CD4-positive, alpha-beta T cell treated with Interleukin-12 subunit alpha and Interleukin-12 subunit beta, for 1 hour (primary cell): ENCODE measurements around the gene MRPS6.

Source experiments
- DNase-seq: peaks from one replicate; pipeline ENCODE4 v3.0.0-alpha.2; 2020

The MRPS6 gene

GRCh38 chr21:34105947-34106541 lies 32.7 kb downstream of the MRPS6 start:
- no peak for DNase-seq

DNA sequence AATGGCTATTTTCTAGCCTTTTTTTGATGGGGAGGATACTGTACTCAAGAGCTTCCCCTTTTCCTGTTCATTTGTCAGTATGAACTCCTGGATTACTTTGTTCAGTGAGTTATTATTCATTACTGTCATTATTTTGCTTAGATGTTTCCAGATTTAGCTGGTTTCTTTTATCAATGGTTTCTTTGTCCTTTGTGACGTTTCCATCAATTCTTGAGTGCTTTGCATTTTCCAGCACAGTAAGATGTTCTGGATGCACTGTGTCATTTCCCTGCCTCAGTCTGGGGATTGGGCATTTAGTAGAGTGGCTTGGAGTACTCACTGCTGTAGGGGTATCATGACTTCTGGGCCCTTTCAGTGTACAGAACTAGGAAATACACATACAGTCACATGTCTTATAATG lies 34.2 kb downstream of the MRPS6 start:
- DNase-seq: no peak

- no peak for DNase-seq
Observed at GRCh38 chr21:34109075-34109474, 35.7 kb downstream of the MRPS6 start.

- no peak for DNase-seq
Observed at GRCh38 chr21:34110594-34111202, 37.3 kb downstream of the MRPS6 start.

DNA sequence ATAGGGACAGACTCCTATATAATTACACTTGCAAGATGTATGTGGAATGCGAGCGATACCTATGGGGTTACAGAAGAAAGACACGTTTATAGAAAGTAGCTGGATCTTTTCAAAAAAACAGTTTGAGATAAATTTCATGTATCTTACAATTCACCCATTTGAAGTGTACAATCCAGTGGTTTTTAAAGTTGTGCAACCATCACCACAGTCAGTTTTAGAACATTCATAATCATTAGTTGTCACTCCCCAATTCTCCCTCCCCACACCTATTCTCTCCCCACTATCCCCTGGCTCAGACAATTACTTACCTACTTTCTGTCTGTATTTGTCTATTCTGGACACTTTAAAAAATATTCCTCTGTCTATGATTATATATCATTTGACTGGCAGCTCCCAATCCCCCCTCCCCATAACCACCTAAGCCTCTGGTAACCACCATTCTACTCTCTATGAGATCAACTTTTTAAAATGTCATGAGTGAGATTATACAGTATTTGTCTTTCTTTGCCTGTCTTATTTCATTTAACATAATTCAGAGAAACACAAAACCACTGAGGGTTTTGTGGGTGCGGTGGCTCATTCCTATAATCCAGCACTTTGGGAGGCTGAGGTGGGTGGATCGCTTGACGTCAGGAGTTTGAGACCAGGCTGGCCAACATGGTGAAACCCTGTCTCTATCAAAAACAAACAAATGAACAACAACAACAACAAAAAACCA lies 39.1 kb downstream of the MRPS6 start:
- DNase-seq: no peak

GRCh38 chr21:34113842-34114241 lies 40.5 kb downstream of the MRPS6 start:
- no peak for DNase-seq

- no peak for DNase-seq
Observed at GRCh38 chr21:34115160-34115559, 41.8 kb downstream of the MRPS6 start.

DNA sequence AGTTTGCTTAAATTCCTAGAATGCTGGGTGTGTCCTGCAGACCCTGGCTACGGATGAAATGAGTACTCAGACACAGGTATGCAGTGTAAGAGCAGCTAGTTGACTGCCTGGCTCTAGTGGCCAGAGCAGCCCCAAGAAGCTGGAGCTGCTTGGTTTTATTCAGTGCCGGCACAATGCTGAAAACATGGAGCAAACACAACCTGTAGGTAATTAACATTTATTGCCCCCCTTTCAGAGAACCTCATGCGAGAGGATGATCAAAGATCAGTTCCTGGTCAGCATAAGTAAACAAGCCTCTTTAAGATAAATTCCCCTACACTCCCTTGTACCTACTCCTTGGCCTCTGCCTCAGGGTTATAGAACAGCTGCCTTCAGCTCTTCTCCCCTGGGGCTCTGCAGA lies 43.2 kb downstream of the MRPS6 start:
- no peak for DNase-seq

GRCh38 chr21:34120867-34121266 lies 47.5 kb downstream of the MRPS6 start:
- DNase-seq: no peak

- no peak for DNase-seq
Observed at GRCh38 chr21:34122047-34122446, 48.7 kb downstream of the MRPS6 start.

DNA sequence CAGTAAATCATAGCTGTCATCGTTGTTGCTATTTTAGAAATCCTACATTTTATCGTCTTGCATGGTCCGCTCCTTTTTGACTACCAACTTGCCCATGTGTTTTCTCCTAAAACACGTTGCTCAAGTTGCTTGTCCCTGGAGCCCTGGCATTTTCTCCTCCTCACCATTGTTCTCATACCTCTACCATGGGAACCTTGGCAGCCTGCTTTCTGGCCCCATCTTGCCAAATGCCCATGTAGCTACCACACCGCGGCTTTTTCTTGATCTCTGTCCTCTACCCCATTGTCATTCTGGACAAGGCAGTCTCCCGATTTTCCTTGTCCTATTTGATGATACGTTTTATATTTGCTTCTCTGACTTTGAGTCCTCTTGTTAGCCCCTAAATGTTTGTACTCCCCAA lies 50.2 kb downstream of the MRPS6 start:
- DNase-seq: no peak

DNA sequence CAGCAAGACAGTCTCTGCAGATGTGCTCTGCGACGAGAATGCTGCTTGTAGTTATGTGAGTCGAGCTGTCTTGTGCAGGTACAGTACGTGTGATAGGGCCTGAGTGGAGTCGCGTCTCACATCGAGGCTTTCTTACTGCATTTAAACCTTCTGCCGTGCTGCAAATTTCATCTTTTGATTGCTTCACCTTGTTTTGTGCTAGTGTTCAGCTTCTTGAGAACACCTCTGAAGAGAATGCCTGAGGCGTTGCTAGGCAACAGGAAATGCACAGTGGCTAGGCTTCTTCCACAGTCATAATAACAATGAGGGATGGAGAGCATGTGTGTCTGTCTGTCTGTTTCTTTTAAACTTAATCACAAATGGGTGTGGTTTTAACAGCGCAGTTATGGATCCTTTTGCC lies 52.9 kb downstream of the MRPS6 start:
- peak; percentile 12 for DNase-seq

- DNase-seq: no peak
Observed at GRCh38 chr21:34126691-34127090, 53.3 kb downstream of the MRPS6 start.

DNA sequence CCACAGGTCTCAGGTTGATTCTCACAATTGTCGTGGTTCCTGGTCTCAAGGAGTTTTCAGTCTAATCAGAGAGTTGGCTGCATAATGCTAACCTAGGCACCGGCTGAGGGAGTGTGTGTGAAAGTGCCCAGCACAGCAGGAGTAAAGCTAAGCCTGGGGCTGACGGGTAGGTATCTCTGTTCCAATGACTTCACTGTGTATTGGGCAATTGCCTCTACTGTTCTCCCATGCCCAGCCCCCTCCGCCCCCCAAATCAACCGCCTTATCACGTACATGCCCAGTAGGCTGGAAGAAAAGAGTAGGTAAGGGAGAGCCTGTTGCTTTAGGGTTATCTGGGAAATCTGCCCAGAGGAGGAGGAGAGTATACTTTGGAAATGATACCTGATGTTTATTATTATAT lies 54.7 kb downstream of the MRPS6 start:
- no peak for DNase-seq

- DNase-seq: no peak
Observed at GRCh38 chr21:34128674-34129038, 55.3 kb downstream of the MRPS6 start.

GRCh38 chr21:34129039-34129891 lies 55.9 kb downstream of the MRPS6 start:
- peak; percentile 55 for DNase-seq

GRCh38 chr21:34129901-34130715 lies 56.7 kb downstream of the MRPS6 start:
- no peak for DNase-seq

DNA sequence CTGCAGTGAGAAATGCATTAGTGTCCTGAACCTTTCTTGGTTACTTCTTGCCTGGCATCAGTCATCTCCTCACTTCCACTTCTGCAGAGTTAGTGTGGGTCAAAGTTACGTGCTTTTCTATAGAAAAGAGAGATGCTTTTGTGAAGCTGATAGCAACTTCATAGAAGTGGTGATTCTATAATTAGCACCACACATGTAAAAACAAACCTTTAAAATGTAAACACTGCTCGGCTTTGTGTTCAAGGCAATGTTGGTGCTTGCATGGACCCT lies 57.3 kb downstream of the MRPS6 start:
- no peak for DNase-seq

DNA sequence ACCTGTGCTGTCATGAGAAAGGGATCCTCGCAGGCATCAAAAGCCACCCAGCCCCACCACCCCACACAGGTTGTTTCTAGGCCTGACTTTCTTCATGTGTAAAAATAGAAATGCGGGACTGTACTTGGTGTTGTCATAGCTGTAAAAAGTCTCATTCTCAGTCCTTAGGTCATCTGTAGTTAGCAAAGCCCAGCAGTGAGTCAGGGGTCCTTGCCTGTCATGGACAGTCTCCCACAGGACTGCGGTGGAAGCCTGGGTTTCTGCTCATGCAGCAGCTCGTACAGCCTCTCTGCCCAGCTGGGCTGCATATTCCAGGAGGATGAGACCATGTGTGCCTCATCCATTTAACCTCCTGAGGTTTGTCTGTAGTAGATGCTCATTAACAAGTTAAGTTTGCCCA lies 58.2 kb downstream of the MRPS6 start:
- no peak for DNase-seq

GRCh38 chr21:34132202-34132601 lies 58.8 kb downstream of the MRPS6 start:
- DNase-seq: no peak

DNA sequence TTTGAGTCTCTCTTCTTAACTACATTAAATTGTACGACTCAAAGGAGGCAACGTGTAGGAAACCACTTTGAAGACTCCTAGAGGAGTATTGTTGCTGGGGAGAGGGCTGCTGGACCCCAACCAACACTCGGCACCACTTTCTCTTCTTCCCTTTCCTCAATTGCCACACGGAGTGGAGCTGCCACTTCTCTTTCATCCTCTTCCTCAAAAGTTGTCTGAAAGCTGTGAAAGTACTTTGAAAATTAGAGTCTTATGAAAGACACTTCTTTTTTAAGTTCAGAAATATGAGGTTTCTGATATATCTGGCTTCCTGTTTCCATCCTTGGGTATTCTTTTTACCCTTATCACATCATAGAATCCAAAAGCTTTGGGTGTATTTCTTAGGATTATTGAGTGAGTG lies 59.5 kb downstream of the MRPS6 start:
- DNase-seq: no peak

GRCh38 chr21:34133392-34133791 lies 60.0 kb downstream of the MRPS6 start:
- no peak for DNase-seq

DNA sequence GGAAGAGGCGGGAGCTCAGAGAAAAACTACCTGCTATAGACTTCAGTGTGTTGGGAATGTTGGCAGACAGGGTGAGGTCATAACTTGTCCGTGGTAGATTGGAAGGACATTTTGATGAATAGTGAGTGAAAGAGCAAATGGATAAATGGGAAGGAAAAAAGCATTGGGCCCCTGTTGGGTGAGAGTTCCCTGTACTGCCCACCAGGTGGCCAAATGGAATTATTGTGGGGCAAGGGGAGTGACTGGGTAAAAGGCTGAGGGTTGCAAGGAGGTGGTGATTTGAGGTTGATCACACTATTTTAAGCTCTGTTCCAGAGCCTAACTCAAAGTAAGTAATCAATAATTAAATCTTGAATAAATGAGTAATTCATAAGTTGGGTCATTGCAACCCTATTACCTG lies 60.4 kb downstream of the MRPS6 start:
- no peak for DNase-seq
